Fibroblast of the aortic adventitia (primary cell): Measurements from ENCODE around the gene MYOCOS. TPM values are rescaled to one million over a fixed set of nuclear protein-coding genes. Genes with fewer than 3 reads are reported as not detected.
"Not testable (repeated sequence)": the region's sequence is repeated elsewhere in the genome, so short reads cannot be mapped to it uniquely, and the experiment has no call there.

ENCODE experiments used
- DNase-seq: peaks from one replicate; pipeline ENCODE4 v3.0.0-alpha.2; 2010; ENCODE audit warnings: low read depth
- H3K4me3 ChIP-seq: 2 replicates; pipeline ENCODE4 v1.5.1; 2011; ENCODE audit warnings: low read depth, mild to moderate bottlenecking, control low read depth, low read length, moderate library complexity
- total RNA-seq: library from RNA; depleted of rRNA; stranded (reverse); fragments of >200 nt; gene quantifications from 2 replicates; pipeline ENCODE4 v1.2.3, GENCODE V29; 2012; ENCODE audit warnings: low replicate concordance
- TF ChIP-seq, protein P1 (sequence below): IDR thresholded peaks from 2 replicates; pipeline ENCODE4 v1.5.1; 2011; ENCODE audit warnings: mild to moderate bottlenecking, low read length, control low read depth, inconsistent platforms; ENCODE audit not compliant: insufficient read depth

The MYOCOS gene
- total RNA-seq, 1 donor, result not detected

DNA sequence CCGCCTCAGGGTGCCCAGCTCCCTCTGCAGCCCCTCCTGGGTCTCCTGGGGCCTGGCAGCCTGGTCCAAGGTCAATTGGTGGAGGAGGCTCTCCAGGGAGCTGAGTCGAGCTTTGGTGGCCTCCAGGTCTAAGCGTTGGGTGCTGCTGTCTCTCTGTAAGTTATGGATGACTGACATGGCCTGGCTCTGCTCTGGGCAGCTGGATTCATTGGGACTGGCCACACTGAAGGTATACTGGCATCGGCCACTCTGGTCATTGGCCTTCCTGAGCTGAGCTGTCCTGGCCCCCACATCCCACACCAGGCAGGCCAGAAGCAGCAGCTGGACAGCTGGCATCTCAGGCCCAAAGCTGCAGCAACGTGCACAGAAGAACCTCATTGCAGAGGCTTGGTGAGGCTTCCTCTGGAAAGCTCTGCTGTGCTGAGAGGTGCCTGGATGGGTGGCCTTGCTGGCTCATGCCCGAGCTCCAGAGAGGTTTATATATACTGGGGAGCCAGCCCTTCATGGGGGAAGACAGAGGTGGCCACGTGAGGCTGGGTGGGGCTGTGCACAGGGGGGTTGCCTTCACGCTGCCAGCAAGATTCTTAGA, 30.3 kb downstream of the MYOCOS start, which contains the start of gene MYOC:
TSS of gene MYOC (minus strand) at position 455 of the 589 bp plus-strand sequence. CDS start at position 378, 77 bp downstream.
- no peak for DNase-seq
- TF ChIP-seq, protein P1, sequence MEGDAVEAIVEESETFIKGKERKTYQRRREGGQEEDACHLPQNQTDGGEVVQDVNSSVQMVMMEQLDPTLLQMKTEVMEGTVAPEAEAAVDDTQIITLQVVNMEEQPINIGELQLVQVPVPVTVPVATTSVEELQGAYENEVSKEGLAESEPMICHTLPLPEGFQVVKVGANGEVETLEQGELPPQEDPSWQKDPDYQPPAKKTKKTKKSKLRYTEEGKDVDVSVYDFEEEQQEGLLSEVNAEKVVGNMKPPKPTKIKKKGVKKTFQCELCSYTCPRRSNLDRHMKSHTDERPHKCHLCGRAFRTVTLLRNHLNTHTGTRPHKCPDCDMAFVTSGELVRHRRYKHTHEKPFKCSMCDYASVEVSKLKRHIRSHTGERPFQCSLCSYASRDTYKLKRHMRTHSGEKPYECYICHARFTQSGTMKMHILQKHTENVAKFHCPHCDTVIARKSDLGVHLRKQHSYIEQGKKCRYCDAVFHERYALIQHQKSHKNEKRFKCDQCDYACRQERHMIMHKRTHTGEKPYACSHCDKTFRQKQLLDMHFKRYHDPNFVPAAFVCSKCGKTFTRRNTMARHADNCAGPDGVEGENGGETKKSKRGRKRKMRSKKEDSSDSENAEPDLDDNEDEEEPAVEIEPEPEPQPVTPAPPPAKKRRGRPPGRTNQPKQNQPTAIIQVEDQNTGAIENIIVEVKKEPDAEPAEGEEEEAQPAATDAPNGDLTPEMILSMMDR, result no peak
- H3K4me3 ChIP-seq, result no peak within 1 kb of the TSS

DNA sequence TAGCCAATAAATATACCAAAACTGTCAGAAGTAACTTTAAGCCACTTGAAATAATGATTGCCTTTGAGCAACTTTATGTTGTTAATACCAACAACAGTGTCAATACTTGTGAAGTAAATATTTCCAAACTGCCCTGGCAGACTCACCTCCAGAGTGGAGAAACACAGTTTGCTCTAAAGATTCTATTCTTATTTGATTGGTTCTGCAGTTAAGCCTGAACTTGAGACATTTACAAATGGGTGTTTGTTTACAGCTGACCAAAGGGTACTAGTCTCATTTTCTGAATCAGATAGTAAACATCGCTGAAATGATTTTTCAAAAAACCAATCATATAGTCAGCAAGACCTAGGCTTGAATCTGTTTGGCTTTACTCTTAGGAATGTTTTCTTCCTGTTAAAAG, 31.8 kb downstream of the MYOCOS start:
- H3K4me3 ChIP-seq, result no peak overlapping the region
- TF ChIP-seq, protein P1, result no peak
- DNase-seq, result peak; percentile 4

DNA sequence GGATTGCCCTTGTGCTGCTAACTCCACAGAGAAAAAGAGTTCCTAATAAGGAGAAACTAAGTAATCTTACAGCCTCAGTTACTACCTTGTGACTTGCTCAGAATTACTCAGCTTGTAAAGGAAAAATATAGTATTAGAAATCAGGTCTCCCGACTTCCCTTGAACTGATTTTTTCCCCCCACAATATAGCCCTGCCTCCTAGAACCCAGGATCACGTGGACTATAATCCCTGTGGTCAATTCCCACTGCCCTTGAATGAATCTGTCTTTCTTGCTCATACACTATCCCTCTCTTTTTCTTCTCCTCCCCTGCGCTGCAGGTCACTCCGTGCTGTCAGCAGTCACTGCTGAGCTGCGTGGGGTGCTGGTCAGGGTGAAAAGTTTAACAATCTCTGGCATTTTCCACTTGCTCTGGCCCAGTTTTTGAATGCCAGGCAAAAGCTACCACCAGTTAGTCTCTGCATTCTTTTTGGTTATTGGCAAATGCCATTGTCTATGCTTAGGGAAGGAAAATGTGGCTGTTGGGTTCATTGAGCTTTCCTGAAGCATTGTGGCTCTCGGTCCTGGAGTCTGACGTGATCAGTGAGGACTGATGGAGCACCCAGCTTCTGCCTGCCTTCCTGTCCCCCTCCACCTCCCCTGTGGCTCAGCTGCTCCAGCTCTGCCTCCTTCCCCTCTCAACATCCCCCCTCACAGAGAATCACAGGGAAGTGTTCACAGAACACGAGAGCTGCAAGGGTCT, 32.3 kb downstream of the MYOCOS start:
- TF ChIP-seq, protein P1, result no peak
- DNase-seq, result peak; percentile 52
- H3K4me3 ChIP-seq, result no peak overlapping the region

DNA sequence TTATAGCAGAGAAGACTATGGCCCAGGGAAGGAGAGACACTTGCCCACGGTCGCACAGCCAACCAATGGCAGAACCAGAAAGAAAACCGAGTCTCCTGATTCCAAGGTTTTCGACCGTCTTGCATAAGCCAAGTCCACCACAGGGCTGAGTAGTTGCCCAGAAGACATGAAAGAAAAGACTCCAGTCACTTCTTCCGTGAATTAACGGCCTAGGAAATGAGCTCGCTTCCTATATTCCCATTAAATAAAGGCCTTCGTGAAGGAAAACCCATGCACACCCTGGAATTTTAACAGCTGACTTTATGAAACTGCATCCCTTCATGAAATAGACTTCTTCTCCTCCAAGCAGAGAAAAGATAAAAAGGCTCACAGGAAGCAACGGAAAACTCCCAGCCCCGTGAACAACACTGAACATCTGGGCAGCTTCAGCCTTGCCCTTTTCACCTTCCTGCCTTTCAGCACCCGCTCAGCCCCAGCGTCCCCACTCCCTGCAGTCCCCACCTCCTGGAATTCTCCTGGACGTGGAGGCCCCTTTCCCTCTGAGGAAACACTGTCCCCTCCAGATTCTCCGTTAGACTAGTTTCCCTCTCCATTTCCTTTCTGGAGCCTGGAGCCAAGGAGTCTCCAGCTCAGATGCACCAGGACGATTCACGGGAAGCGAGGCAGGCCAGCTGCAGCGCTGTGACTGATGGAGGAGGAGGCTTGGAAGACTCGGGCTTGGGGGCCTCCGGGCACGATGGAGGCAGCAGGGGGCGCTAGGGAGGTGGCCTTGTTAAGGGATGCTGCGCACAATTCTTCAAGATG, 33.1 kb downstream of the MYOCOS start:
- peak; percentile 76 for DNase-seq
- H3K4me3 ChIP-seq, result peak overlapping the region; percentile 37
- TF ChIP-seq, protein P1, result peak; percentile 73

DNA sequence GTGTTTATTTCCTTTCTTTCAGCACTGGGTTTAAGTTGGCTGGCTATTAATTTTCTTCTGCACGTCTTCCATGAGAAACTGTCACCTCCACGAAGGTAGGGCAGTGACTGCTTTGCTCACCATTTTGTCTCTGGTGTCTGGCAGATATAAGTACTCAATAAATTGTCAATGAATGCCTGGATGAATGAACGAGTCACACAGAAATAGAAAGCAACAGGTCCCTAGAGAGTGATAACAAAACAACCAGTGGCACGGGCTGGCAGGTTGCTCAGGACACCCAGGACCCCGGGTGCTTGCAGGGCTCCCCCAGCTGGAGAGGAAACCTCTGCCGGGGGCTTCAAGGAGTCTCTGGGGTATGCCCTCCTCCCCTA, 33.7 kb downstream of the MYOCOS start:
- TF ChIP-seq, protein P1, result no peak

DNA sequence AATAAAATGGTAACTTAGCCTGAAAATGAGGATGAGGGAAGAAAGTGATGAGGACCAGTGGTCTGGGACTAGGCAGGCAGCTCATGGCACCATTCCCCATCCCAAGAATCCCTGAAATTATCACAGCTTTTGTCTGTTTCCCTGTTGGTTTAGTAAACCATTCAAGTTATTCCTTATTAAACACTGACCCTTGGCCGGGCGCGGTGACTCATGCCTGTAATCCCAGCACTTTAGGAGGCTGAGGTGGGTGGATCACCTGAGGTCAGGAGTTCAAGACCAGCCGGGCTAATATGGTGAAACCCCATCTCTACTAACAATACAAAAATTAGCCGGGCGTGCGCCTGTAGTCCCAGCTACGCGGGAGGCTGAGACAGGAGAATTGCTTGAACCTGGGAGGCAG, 34.2 kb downstream of the MYOCOS start:
- not testable (repeated sequence) for H3K4me3 ChIP-seq, DNase-seq

More for the DNA sequence above, 33.7 kb downstream of the MYOCOS start:
- no peak for DNase-seq
- H3K4me3 ChIP-seq, result no peak overlapping the region
